HG03095 (cell line): Measurements from ENCODE around the gene HEG1.

Source experiments
- ATAC-seq: cut with Tn5 transposase; IDR thresholded peaks from one replicate; pipeline ENCODE4 v1.9.1; 2021; ENCODE audit warnings: moderate library complexity; ENCODE audit not compliant: unreplicated experiment

The HEG1 gene

GRCh38 chr3:125023833-125024555, 31.8 kb downstream of the HEG1 start:
- ATAC-seq: no peak

DNA sequence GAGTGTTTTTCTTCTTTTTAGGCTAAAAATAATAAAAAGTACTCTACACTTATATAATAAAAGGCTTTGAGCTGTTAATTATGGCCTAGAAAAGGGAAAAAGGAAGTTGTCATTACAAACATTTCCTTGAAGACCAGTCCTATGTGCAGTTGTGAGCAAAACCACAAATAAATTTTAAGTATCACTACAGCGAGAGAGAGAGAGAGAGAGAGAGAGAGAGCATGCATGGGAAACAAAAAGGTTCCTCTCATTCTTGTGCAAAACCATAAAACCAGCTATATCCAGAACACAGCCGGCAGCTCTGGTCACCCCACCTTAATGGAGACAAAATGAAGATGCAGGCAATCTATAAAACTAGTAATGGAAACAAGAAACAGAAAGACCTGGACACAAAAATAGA, 33.6 kb downstream of the HEG1 start:
- no peak for ATAC-seq

DNA sequence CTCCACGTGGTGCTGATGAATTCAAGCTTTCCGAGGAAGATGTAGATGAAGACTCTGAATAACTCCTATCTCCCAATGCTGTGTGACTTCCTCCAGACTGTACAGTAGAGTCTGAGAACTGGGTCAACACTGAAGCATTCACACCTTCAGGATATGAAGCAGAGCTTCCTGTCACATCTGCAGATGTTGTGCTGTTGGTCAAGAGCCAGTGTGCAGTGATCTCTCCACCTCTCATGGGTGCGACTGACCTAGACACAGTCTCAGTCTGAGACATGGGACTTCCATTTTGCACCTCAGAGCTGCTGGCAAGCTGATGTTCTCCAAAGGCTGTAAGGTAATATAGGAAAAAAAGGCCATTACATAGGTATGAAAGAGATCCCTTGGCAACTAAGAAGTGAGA, 36.5 kb downstream of the HEG1 start:
- no peak for ATAC-seq

DNA sequence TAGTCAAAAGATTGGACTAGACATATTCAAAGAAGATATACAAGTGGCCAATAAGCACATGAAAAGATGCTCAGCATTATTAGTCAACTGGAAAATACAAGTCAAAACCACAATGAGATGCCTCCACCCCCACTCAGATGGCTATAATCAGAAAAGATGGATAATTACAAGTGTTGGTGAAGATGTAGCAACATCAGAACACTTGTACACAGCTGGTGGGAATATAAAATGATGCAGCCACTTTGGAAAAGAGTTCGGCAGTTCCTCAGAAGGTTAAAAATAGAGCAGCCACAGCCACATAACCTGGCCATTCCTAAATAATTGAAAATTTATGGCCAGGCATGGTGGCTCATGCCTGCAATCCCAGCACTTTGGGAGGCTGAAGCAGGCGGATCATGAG, 38.4 kb downstream of the HEG1 start:
- no peak for ATAC-seq

DNA sequence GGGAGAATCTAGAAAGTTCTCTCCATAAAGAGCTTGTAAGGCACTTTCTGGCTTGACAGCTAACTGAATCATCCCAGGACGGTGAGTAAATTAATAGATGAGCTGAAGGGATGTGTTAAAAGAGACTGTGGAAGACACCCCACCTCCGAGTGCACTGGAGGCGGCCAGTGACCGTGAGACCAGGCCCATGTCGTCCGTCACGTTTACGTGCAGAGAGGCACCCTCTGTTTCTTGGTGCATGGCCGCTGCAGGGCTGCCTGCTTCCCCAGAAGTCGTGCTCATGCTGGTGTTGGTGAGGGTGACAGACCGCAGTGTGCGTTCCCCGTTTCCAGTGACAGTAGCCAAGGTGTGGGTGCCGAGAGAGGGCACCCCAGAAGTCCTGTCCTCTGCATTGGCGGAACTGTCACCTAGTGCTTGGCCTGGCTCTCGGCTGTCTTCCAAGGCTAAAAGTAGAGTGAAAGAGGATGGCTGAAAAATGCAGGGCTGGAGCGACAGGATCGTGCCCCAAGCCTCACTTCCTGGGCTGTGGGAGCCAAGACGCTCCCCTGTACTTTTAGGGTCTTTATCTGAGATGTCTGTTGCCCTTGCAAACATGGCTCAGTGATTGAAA, 41.1 kb downstream of the HEG1 start:
- no peak for ATAC-seq

GRCh38 chr3:125013095-125013494, 42.7 kb downstream of the HEG1 start:
- ATAC-seq: no peak

GRCh38 chr3:125011941-125012340, 43.9 kb downstream of the HEG1 start:
- no peak for ATAC-seq

DNA sequence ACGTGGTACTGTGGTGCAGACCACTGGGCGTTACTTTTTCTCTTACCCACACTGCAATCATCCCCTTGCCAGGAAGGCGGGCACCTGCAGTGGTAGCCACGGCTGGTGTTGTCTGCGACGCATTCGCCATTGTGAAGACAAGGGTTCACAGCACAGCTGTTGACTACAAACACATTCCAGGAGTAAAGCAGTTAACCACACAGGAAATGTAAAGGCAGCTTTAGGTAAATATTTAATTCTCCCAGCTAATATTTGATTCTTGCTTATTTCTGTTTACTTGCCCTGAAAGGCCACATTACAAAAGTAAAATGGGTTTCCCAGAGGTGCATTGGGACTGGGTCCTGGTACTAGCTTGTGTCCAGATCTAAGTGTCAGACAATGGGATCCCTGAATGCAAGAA, 45.4 kb downstream of the HEG1 start:
- ATAC-seq: no peak

DNA sequence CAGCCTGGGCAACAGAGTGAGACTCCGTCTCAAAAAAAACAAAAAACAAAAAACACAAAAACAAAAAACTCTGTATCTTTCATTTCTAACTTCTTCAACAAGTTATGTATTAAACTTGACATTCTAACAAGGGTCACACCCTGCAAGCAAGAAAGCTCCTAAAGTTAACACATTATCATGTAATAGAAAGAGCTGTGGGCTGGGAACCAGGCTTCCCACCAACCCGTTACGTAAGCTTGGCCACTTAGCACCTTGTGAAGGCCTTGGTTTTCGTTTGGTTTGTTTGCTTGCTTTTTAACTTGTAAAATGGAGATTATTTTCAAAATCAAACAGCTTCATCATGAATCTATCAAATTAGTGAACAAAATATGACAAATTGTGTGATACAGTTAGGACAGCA, 47.0 kb downstream of the HEG1 start:
- ATAC-seq: no peak

GRCh38 chr3:125006291-125006731, 49.5 kb downstream of the HEG1 start:
- no peak for ATAC-seq

DNA sequence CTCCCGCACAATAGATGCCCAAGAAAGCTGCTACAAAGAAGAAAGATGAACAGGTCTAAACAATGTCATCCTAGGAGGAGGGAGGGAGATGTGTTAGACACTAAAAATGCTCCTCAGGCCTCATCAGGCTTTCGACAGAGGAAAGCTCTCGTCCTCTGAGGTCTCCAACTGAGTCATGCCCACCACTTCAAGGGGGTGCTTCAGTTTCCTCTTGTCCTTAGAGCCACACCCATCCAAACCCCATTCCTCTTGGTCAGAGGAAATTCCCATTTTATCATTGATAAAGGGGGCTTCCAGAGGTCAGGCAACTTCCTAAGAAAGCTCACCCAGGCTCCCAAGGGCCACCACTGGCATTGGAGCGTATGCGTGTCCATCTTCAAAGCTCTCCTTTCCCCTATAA, 50.1 kb downstream of the HEG1 start:
- ATAC-seq: no peak

GRCh38 chr3:125005222-125005621, 50.6 kb downstream of the HEG1 start:
- no peak for ATAC-seq

DNA sequence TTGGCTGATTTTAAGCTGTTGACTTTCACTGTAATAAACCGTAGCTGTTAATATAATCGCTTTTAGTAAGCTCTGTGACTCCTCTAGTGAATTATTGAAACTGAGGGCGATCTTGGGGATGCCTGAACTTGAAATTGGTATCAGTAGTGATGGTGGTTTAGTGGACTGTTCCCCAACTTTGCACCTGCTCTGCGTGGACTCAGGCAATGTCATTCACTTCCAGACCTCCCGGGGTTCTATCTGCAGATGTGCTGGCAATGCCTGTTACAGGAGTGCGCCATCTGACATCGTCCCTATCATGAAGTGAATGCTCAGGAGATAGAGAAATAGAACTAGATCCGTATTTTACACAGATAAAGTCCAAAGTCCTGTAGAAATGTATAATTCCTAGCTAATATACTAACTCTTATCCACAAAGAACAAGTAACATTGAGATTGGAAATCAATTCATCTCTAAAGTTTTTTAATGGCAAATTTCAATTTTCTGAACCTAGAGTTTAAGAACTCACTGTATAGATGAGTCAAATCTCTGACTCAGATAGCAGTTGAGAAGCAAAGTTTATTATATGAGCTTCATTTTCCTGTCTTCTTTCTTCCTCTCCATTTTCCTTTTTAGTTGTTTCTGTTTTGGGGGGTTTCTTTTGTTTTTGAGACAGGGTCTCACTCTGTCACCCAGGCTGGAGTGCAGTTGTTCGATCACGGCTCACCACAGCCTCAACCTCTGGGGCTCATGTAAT, 51.8 kb downstream of the HEG1 start:
- no peak for ATAC-seq

DNA sequence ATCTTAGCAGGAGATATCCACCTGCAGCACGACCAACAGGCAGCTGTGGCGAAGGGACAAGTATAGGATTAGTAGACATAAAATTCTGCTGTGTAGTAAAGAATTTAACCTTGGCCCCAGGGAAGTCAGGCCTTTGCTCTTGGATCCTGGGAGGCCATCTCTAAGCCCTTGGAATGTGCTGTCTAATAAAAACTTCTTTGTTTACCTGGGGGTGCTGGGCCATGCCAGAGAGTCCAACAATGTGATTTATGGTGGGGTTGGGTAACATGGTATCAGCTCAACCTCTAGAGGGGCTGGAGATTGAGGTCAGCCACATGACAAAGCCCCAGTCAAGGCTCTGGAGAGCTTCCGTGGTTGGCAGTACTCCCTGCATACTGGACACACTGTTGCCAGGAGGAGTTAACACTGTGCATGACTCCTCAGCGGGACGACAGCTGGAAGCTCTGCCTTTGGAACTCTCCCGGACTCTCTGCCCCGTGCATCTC, 52.4 kb downstream of the HEG1 start:
- ATAC-seq: no peak

DNA sequence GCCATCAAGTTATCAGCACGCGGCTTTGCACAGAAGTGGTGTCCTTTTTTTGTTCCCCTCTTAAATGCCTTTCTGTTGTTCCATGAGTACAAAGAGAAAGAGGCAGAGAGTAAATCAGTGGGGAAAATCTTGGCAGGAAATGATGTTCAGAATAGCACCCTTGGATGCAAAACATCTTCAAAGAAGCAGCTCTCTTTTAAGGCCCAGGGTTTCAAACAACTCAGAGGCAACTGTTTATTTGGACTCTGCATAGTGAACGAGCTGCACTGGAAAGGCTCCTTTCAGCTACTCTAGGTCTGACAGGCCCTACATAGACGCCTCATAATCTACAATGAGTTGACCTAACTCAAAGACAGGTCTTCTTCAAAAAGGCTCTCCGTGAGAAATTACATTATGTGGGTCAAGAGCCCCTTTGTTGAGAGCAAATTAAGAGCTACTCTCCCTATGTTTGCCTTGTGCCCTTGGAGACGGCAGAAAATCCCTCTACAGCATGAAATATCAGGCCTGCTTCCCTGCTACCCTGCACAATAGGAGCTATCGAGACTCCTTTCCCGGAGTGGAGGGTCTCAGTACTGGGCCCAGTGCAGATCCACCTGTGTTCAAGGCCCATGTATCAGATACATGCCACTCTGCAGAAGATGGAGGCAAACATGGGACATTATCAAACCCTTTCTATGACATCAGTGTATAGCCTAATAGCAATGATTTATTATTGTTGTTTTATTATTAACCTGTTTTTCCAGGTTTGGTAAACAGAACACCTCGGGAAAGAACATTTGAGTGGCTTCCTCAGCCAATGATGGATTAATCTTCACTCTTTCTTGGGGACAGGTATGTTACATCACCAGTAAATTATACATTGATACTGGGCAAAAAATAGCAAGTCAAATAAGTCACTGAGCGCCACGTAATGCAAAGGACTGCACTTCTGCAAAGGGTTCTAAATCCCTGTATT, 53.1 kb downstream of the HEG1 start:
- no peak for ATAC-seq

GRCh38 chr3:125001557-125002413, 54.0 kb downstream of the HEG1 start:
- ATAC-seq: no peak

DNA sequence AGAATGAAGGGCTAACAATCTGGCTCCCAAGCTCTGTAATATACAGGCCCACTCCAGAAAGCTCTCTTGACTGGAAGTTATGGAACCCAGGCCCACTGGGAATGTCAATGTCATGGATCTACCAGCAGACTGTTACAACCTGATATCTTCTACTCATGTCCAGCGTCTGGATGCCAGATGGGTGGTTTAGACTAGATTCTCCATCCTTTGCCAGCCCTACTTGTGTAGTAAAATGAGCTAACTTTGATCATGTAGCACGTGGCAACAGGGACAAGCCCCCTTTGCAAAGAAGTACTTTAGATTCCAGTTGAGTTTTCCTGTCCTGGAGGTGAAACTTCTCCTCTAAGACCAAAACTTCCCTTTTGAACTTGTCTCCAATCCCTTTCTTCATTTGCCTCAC, 55.1 kb downstream of the HEG1 start:
- ATAC-seq: no peak

DNA sequence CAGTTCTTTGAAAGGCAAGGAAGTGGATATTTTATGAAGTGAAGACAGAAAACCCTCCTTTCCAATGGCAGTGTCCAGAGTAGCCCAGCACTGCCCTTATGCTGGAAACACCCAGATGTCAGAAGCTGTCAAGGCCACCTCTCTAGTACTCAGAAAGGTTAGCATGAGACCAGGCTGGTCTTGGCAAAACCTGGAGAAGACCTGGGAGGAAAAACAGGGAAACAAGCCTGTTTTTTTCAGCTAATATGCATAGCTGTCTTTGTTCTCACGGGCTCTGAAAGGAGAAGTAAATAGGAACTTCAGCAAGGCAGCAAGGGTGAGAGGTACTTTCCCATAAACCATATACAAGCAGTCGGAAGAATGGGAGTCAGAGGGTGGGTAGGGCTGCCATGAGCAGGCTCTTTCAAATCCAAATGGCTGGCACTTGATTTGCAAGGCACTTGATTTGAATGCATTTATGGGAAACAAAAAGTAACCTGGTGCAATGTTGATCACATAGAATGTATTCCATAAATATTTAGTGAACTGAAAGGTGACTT, 55.8 kb downstream of the HEG1 start:
- no peak for ATAC-seq

DNA sequence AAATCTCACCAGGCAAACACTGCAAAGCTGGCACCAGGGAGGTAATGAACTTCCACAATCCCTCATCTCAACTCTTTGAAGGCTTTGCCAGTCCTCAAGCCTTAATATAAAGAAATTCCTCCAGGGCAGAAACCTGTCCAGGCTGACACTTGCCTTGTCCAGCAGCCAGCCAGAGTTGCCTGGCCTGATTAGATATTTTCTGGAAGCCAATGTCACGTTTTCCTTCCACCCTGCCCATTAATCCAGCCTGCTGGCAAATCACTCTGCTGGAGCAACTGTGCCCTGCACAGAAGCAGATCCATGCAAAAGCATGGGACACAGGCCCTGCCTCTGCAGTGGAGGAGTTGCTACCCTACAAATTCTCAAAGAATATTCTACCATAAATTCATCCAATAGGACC, 56.5 kb downstream of the HEG1 start:
- no peak for ATAC-seq

- ATAC-seq: no peak
These were observed 57.6 kb downstream of the HEG1 start for GRCh38 chr3:124998247-124998630.
